Measurements from ENCODE around the gene EDEM3.

DNA sequence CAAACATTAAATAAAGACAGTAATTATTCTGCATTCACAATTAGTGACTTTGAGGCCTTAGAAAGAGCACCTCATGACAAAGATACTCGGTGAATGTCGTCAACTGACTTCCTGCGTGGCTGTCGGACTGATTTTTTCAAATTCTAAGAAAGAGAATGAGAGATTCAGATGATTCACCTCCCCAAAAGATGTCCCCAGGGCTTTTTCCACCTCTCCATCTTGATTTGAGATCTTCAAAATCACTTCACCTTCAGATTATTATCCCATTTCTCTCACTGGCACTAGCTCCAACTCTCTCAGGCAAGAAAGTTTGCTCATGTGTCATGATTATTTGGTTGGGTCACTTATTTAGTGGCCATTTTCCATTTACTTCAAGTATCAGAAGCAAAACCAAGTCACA lies 5.0 kb upstream of the EDEM3 start:
- TF ChIP-seq, protein P1, sequence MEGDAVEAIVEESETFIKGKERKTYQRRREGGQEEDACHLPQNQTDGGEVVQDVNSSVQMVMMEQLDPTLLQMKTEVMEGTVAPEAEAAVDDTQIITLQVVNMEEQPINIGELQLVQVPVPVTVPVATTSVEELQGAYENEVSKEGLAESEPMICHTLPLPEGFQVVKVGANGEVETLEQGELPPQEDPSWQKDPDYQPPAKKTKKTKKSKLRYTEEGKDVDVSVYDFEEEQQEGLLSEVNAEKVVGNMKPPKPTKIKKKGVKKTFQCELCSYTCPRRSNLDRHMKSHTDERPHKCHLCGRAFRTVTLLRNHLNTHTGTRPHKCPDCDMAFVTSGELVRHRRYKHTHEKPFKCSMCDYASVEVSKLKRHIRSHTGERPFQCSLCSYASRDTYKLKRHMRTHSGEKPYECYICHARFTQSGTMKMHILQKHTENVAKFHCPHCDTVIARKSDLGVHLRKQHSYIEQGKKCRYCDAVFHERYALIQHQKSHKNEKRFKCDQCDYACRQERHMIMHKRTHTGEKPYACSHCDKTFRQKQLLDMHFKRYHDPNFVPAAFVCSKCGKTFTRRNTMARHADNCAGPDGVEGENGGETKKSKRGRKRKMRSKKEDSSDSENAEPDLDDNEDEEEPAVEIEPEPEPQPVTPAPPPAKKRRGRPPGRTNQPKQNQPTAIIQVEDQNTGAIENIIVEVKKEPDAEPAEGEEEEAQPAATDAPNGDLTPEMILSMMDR (IDR thresholded peaks at IDR 0.05): no peak
- TF ChIP-seq POLR2A (IDR thresholded peaks at IDR 0.05): no peak

Measured in transverse colon (tissue), 3 donors.